NK-92 treated with Interleukin-12 subunit alpha and Interleukin-12 subunit beta, amount 100 ng/mL, for 24 hours (cell line): ENCODE data around the gene ZNF71.
"Not testable (repeated sequence)": the region's sequence is repeated elsewhere in the genome, so short reads cannot be mapped to it uniquely, and the experiment has no call there.

Source experiments
- DNase-seq: peaks from one replicate; lab custom pipeline; 2025; lab: John Stamatoyannopoulos, UW

The ZNF71 gene

GRCh38 chr19:56623006-56623405 lies 27.9 kb downstream of the ZNF71 start:
- DNase-seq: no peak

GRCh38 chr19:56625708-56626107 lies 30.6 kb downstream of the ZNF71 start:
- no peak for DNase-seq

GRCh38 chr19:56633021-56633420 lies 37.9 kb downstream of the ZNF71 start:
- DNase-seq: no peak

- no peak for DNase-seq
Observed at GRCh38 chr19:56637976-56638555, 43.0 kb downstream of the ZNF71 start.

GRCh38 chr19:56639217-56639616 lies 44.1 kb downstream of the ZNF71 start:
- DNase-seq: no peak

- DNase-seq: no peak
Observed at GRCh38 chr19:56642711-56643459, 47.8 kb downstream of the ZNF71 start, which contains the start of gene SMIM17. Gene SMIM17 (plus strand): TSS chr19:56643159. CDS start chr19:56645668, 2,509 bp downstream.

- no peak for DNase-seq
Observed at GRCh38 chr19:56643460-56643955, 48.4 kb downstream of the ZNF71 start.

- no peak for DNase-seq
Observed at GRCh38 chr19:56654151-56654550, 59.0 kb downstream of the ZNF71 start.

GRCh38 chr19:56660381-56661107 lies 65.4 kb downstream of the ZNF71 start:
- DNase-seq: no peak

- no peak for DNase-seq
Observed at GRCh38 chr19:56661248-56661647, 66.1 kb downstream of the ZNF71 start.

- no peak for DNase-seq
Observed at GRCh38 chr19:56663931-56664500, 68.9 kb downstream of the ZNF71 start.

- no peak for DNase-seq
Observed at GRCh38 chr19:56664511-56664910, 69.4 kb downstream of the ZNF71 start.

- no peak for DNase-seq
Observed at GRCh38 chr19:56667311-56667870, 72.3 kb downstream of the ZNF71 start.

- DNase-seq: no peak
Observed at GRCh38 chr19:56668676-56669075, 73.6 kb downstream of the ZNF71 start.

GRCh38 chr19:56670401-56670960 lies 75.4 kb downstream of the ZNF71 start:
- DNase-seq: no peak

- DNase-seq: no peak
Observed at GRCh38 chr19:56670961-56671612, 76.0 kb downstream of the ZNF71 start.

GRCh38 chr19:56671613-56671994 lies 76.5 kb downstream of the ZNF71 start, which contains the start of gene ZNF835:
Gene ZNF835 (minus strand): TSS chr19:56671757. CDS start chr19:56665198, 6,559 bp downstream.
- DNase-seq: no peak

GRCh38 chr19:56672610-56673009 lies 77.5 kb downstream of the ZNF71 start:
- not testable (repeated sequence) for DNase-seq
